HepG2 (cell line): ENCODE data around the gene NIPAL4. TPM values are rescaled to one million over a fixed set of nuclear protein-coding genes. Genes with fewer than 3 reads are reported as not detected.

Experiments used
- ATAC-seq: fragments of 200-7000 bp; cut with Tn5 transposase; 3 replicates; pipeline ENCODE4 v1.9.1; 2020; ENCODE audit warnings: mild to moderate bottlenecking, moderate library complexity
- BruUV-seq: library from RNA; stranded (reverse); fragments of 400-500 nt; replicated peaks from 2 replicates; lab custom pipeline; 2021; lab: Mats Ljungman, UMichigan
- CTCF ChIA-PET: fragments of 300-600 bp; formaldehyde crosslinking; extraction: SDS; loops from one replicate; lab custom pipeline; 2021; ENCODE audit warnings: low total read pairs, inconsistent platforms, low intra/inter-chr PET ratio; lab: Yijun Ruan, JAX
- POLR2A ChIA-PET: fragments of 350-600 bp; sonication (Branson Sonifier 250); formaldehyde crosslinking; loops from one replicate; lab custom pipeline; 2020; ENCODE audit warnings: antibody characterized with exemption, inconsistent platforms; lab: Yijun Ruan, JAX
- DNase-seq: peaks from one replicate; pipeline ENCODE4 v3.0.0-alpha.2; 2015; ENCODE audit warnings: low spot score
- FAIRE-seq: peaks from 3 replicates; lab custom pipeline; 2011; peaks lifted over from hg19 to GRCh38; lab: Jason Lieb, UNC
- H2AFZ ChIP-seq: one replicate; pipeline ENCODE4 v1.6.1; 2011; ENCODE audit warnings: low read length, inconsistent platforms
- H3K27ac ChIP-seq: fragments of 300-600 bp; 3 replicates; pipeline ENCODE4 v1.8.0; 2011; ENCODE audit warnings: mixed run types, mild to moderate bottlenecking, mixed read lengths, low read length, inconsistent platforms; ENCODE audit not compliant: insufficient read depth; ENCODE audit errors: extremely low read length
- H3K27me3 ChIP-seq, 2 experiments: fragments of 200-600 bp in 1 of 2; 2 replicates in 1 of 2; 3 replicates in 1 of 2; pipeline versions ENCODE4 v1.6.0 to v1.8.0; 2011; ENCODE audit warnings: low read length in 2 of 2, mild to moderate bottlenecking in 2 of 2, moderate library complexity in 2 of 2, inconsistent platforms in 1 of 2; ENCODE audit not compliant: insufficient read depth in 2 of 2, control insufficient read depth in 1 of 2
- H3K36me3 ChIP-seq, 2 experiments: fragments of 200-600 bp in 1 of 2; replicated peaks in 1 of 2; 2 replicates in 1 of 2; 3 replicates in 1 of 2; pipeline versions ENCODE4 v1.5.1 to v1.8.0; 2011; ENCODE audit warnings: low read length in 2 of 2, inconsistent platforms in 1 of 2; ENCODE audit not compliant: insufficient read depth in 2 of 2, control insufficient read depth in 1 of 2
- H3K4me1 ChIP-seq: 2 replicates; pipeline ENCODE4 v1.5.1; 2012; ENCODE audit warnings: low read length, inconsistent platforms; ENCODE audit not compliant: insufficient read depth
- H3K4me2 ChIP-seq: 2 replicates; pipeline ENCODE4 v1.6.0; 2011; ENCODE audit warnings: low read depth, low read length, inconsistent platforms
- H3K4me3 ChIP-seq, 3 experiments: fragments of 200-600 bp in 1 of 3; sonication (generic), shearing (Covaris generic) in 1 of 3; replicated peaks in 1 of 3; 2 replicates each; pipeline ENCODE4 v1.5.1; 2011 to 2016; ENCODE audit warnings: low read length in 3 of 3, inconsistent platforms in 2 of 3, low read depth in 2 of 3, mild to moderate bottlenecking in 2 of 3, control low read depth in 1 of 3, mixed read lengths in 1 of 3; ENCODE audit not compliant: insufficient read depth in 1 of 3
- H3K79me2 ChIP-seq: one replicate; pipeline ENCODE4 v1.6.1; 2011; ENCODE audit warnings: low read length, inconsistent platforms; ENCODE audit not compliant: insufficient read depth
- H3K9ac ChIP-seq: 2 replicates; pipeline ENCODE4 v1.6.0; 2011; ENCODE audit warnings: mild to moderate bottlenecking, low read depth, low read length, inconsistent platforms; ENCODE audit not compliant: insufficient read depth
- H3K9me3 ChIP-seq: 2 replicates; pipeline ENCODE4 v1.5.1; 2012; ENCODE audit warnings: mild to moderate bottlenecking, low read length
- H4K20me1 ChIP-seq: 2 replicates; pipeline ENCODE4 v1.6.0; 2011; ENCODE audit warnings: inconsistent platforms, mild to moderate bottlenecking, low read length, moderate library complexity; ENCODE audit not compliant: insufficient read depth
- IKZF1 ChIP-seq: fragments of 450-650 bp; IDR thresholded peaks from 2 replicates; pipeline ENCODE4 v1.7.1; 2016
- MAFF ChIP-seq: IDR thresholded peaks from 2 replicates; pipeline ENCODE4 v1.6.1; 2011; ENCODE audit warnings: low read depth, low read length, improper control_type of control experiment
- MAFK ChIP-seq, 2 experiments: IDR thresholded peaks in 1 of 2; conservative IDR thresholded peaks in 1 of 2; 2 replicates each; pipeline ENCODE4 v1.6.1; 2011; ENCODE audit warnings: improper control_type of control experiment in 2 of 2, low read length in 2 of 2
- PAXIP1 ChIP-seq: sonication (generic); formaldehyde crosslinking; conservative IDR thresholded peaks from 2 replicates; pipeline ENCODE4 v1.4.0; 2020; ENCODE audit warnings: mild to moderate bottlenecking, missing genetic modification reagents, moderate library complexity
- PHF8 ChIP-seq: sonication (generic); formaldehyde crosslinking; IDR thresholded peaks from 2 replicates; pipeline ENCODE4 v1.5.0; 2020; ENCODE audit warnings: missing genetic modification reagents
- THAP7 ChIP-seq: sonication (generic); formaldehyde crosslinking; IDR thresholded peaks from 2 replicates; pipeline ENCODE4 v1.8.1; 2023; ENCODE audit warnings: mild to moderate bottlenecking, missing genetic modification reagents
- THYN1 ChIP-seq: sonication (generic); formaldehyde crosslinking; IDR thresholded peaks from 2 replicates; pipeline ENCODE4 v1.8.1; 2023; ENCODE audit warnings: low read depth, mild to moderate bottlenecking, moderate library complexity, missing genetic modification reagents, borderline replicate concordance
- ZNF3 ChIP-seq: IDR thresholded peaks from 2 replicates; pipeline ENCODE4 v1.7.0; 2017; ENCODE audit warnings: inconsistent platforms
- ZNF530 ChIP-seq: sonication (generic); formaldehyde crosslinking; IDR thresholded peaks from 2 replicates; pipeline ENCODE4 v1.5.0; 2020; ENCODE audit warnings: low read depth, mild to moderate bottlenecking, missing genetic modification reagents
- WGBS: methylation state at CpG from one replicate; pipeline ENCODE4 v1.1.6; 2017; ENCODE audit warnings: low lambda C conversion rate; 5-methylcytosine and 5-hydroxymethylcytosine counted together
- in situ Hi-C: cut with HindIII; loops from 2 replicates; pipeline ENCODE4 v1.10.0; 2017; ENCODE audit warnings: low pct_unique_long_range_greater_than_20kb; ENCODE audit not compliant: extremely low pct_ligation_motif_present
- intact Hi-C: fragments of 100-400 bp; cut with micrococcal nuclease; formaldehyde crosslinking; loops from one replicate; pipeline ENCODE4 v1.10.0; 2022; ENCODE audit not compliant: unreplicated experiment
- polyA plus RNA-seq, 8 experiments: library from polyadenylated mRNA; depleted of rRNA in 3 of 8; stranded (reverse) in 7 of 8; unstranded in 1 of 8; fragments of >200 nt; fragmentation: Illumina TruSeq in 4 of 8; extraction: Trizol in 4 of 8; gene quantifications; 2 replicates each; pipeline versions ENCODE4 v1.2.1 to v1.2.3, GENCODE V29; 2011 to 2016; ENCODE audit warnings: low read depth in 4 of 8, missing spikeins in 1 of 8, mixed read lengths in 1 of 8; ENCODE audit not compliant: insufficient read depth in 1 of 8
- total RNA-seq, 5 experiments: library from RNA; depleted of rRNA; stranded (reverse); fragments of >200 nt; fragmentation: Illumina TruSeq; extraction: Trizol; gene quantifications; 2 replicates each; pipeline ENCODE4 v1.2.3, GENCODE V29; 2016; ENCODE audit warnings: low read depth in 1 of 5
- TF ChIP-seq, protein P1 (sequence below): sonication (generic); formaldehyde crosslinking; IDR thresholded peaks from 2 replicates; pipeline ENCODE4 v1.4.0; 2020; ENCODE audit warnings: mild to moderate bottlenecking, missing genetic modification reagents, borderline replicate concordance

NIPAL4 gene
- total and polyA plus RNA-seq, 2 of the 13 experiments (the other 11 are each of a cell fraction or from before 2014, with no cell fraction given) = not detected

GRCh38 chr5:157473383-157474320 lies 13.6 kb downstream of the NIPAL4 start (continued):
- TF ChIP-seq PAXIP1 (no peak), IKZF1 (no peak), THYN1 (CRISPR knock-in tag) (no peak), ZNF3 (CRISPR knock-in tag) (no peak), ZNF530 (CRISPR knock-in tag) (no peak), THAP7 (CRISPR knock-in tag) (no peak), PHF8 (CRISPR knock-in tag) (no peak)

DNA sequence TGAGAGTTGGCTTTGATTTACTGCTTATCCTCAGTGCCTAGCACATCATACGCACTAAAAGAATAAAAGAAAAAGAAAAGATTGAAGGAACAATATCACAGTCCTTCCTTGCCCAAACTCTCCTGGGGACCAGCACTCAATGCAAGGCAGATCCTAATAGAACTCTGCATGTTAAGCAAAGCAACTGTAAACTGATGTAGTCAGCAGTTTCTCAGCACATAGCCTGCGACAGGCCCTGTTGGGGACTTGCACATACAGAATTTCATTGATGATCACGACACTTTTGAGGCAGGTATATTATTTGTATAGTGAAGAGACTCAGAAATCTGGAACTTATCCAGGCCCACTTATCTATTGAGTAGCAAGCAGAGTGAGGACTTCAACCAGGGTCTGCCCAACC lies 15.4 kb downstream of the NIPAL4 start:
- Histone ChIP-seq H3K79me2 (no peaks in the 10 kb centered on the region), H3K36me3 (no peaks in the 10 kb centered on the region), H2AFZ (no peak overlapping the region), H3K9me3 (no peaks in the 10 kb centered on the region)
- ChIA-PET CTCF (no interaction called here), POLR2A (no interaction called here)
- FAIRE-seq = no peak
- TF ChIP-seq, protein P1, sequence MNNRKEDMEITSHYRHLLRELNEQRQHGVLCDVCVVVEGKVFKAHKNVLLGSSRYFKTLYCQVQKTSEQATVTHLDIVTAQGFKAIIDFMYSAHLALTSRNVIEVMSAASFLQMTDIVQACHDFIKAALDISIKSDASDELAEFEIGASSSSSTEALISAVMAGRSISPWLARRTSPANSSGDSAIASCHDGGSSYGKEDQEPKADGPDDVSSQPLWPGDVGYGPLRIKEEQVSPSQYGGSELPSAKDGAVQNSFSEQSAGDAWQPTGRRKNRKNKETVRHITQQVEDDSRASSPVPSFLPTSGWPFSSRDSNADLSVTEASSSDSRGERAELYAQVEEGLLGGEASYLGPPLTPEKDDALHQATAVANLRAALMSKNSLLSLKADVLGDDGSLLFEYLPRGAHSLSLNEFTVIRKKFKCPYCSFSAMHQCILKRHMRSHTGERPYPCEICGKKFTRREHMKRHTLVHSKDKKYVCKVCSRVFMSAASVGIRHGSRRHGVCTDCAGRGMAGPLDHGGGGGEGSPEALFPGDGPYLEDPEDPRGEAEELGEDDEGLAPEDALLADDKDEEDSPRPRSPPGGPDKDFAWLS (CRISPR knock-in tag) = no peak
- peak; percentile 90 to 93 for TF ChIP-seq MAFK (conservative IDR thresholded peaks at IDR 0.05 in 1 of 2, IDR thresholded peaks at IDR 0.05 in 1 of 2; ENCODE audit: low read length in 2 of 2)
- TF ChIP-seq MAFF = peak; percentile 87
- TF ChIP-seq, all 625 proteins: peak for 2
- ATAC-seq (no peak), DNase-seq (no peak)
- Histone ChIP-seq H3K9ac (no peak overlapping the region), H3K4me2 (no peak overlapping the region), H3K4me1 (peaks cover 40% of the 10 kb centered on the region), H3K27ac (no peak overlapping the region), H4K20me1 (no peaks in the 10 kb centered on the region), H3K4me3 (no peak overlapping the region), H3K27me3 (no peaks in the 10 kb centered on the region)
- WGBS = 69% methylated on average over 3 of the region's 3 CpGs
- BruUV-seq = no TSS peak
- intact Hi-C loops = no loop called here
- in situ Hi-C loops = loop anchor here (5.0 kb wide), 2 partner anchors 133 to 223 kb away; no protein-coding TSS in a partner anchor
